ENCODE results near the gene CMYA5. TPM values are rescaled to one million over a fixed set of nuclear protein-coding genes. Genes with fewer than 3 reads are reported as not detected.
"Not testable (repeated sequence)": the region's sequence is repeated elsewhere in the genome, so short reads cannot be mapped to it uniquely, and the experiment has no call there.

The CMYA5 gene
- total RNA-seq, 2 experiments from 2014 or later, result 0.20 to 0.22 TPM

- Histone ChIP-seq H3K27me3 (ENCODE audit: control insufficient read depth in 1 of 2, insufficient read depth in 2 of 2, low read length in 2 of 2) (peaks cover 0 to 4% of the 10 kb centered on the region in 2 experiments), H3K4me3 (ENCODE audit: low read length) (no peak overlapping the region), H3K27ac (ENCODE audit: low read depth in 1 of 2, low read length in 2 of 2) (no peak overlapping the region), H3K9me3 (ENCODE audit: control insufficient read depth in 1 of 2, insufficient read depth in 1 of 2, low read length in 2 of 2) (no peaks in the 10 kb centered on the region), H3K4me1 (ENCODE audit: insufficient read depth, low read length) (no peaks in the 10 kb centered on the region), H3K36me3 (ENCODE audit: insufficient read depth, low read length) (no peaks in the 10 kb centered on the region)
- H3K9me3 Mint-ChIP-seq, result no peaks in the 10 kb centered on the region
- H3K4me1 Mint-ChIP-seq (ENCODE audit: low read depth), result peaks cover 8% of the 10 kb centered on the region
- ATAC-seq (ENCODE audit: poor library complexity) (no peak), DNase-seq (no peak)
- CTCF ChIA-PET, result no interaction called here
- POLR2A ChIA-PET, result no interaction called here
- no peak overlapping the region for H3K4me3 Mint-ChIP-seq
- TF ChIP-seq CTCF (IDR thresholded peaks at IDR 0.05), result no peak
- H3K27ac Mint-ChIP-seq, result no peak overlapping the region
- H3K36me3 Mint-ChIP-seq (ENCODE audit: low read depth), result no peaks in the 10 kb centered on the region
- H3K27me3 Mint-ChIP-seq, result peaks cover 4% of the 10 kb centered on the region
- intact Hi-C loops (cut with DNase I, micrococcal nuclease), result no loop called here
Observed at GRCh38 chr5:79759436-79759835, 69.8 kb downstream of the CMYA5 start.

GRCh38 chr5:79759848-79760247 is 70.2 kb downstream of the CMYA5 start:
- Histone ChIP-seq H3K4me1 (ENCODE audit: insufficient read depth, low read length) (no peaks in the 10 kb centered on the region), H3K9me3 (ENCODE audit: control insufficient read depth in 1 of 2, insufficient read depth in 1 of 2, low read length in 2 of 2) (no peaks in the 10 kb centered on the region), H3K36me3 (ENCODE audit: insufficient read depth, low read length) (no peaks in the 10 kb centered on the region), H3K27me3 (ENCODE audit: control insufficient read depth in 1 of 2, insufficient read depth in 2 of 2, low read length in 2 of 2) (peaks cover 0 to 4% of the 10 kb centered on the region in 2 experiments), H3K4me3 (ENCODE audit: low read length) (no peak overlapping the region), H3K27ac (ENCODE audit: low read depth in 1 of 2, low read length in 2 of 2) (no peak overlapping the region)
- no peak for DNase-seq
- intact Hi-C loops (cut with DNase I, micrococcal nuclease), result no loop called here
- ChIA-PET POLR2A (no interaction called here), CTCF (interaction anchor here (0.6 kb wide), 1 partner anchor 77 kb away, joined by 3 read pairs; no protein-coding TSS in a partner anchor)
- H3K4me1 Mint-ChIP-seq (ENCODE audit: low read depth), result peaks cover 8% of the 10 kb centered on the region
- H3K9me3 Mint-ChIP-seq, result no peaks in the 10 kb centered on the region
- ATAC-seq (ENCODE audit: poor library complexity), result no peak
- no peaks in the 10 kb centered on the region for H3K36me3 Mint-ChIP-seq (ENCODE audit: low read depth)
- peaks cover 4% of the 10 kb centered on the region for H3K27me3 Mint-ChIP-seq
- no peak overlapping the region for H3K27ac Mint-ChIP-seq
- no peak for TF ChIP-seq CTCF (IDR thresholded peaks at IDR 0.05)
- no peak overlapping the region for H3K4me3 Mint-ChIP-seq

GRCh38 chr5:79762929-79763328 is 73.3 kb downstream of the CMYA5 start:
- ChIA-PET POLR2A (no interaction called here), CTCF (no interaction called here)
- Mint-ChIP-seq H3K36me3 (ENCODE audit: low read depth) (no peaks in the 10 kb centered on the region), H3K4me3 (no peak overlapping the region), H3K27me3 (no peaks in the 10 kb centered on the region), H3K4me1 (ENCODE audit: low read depth) (no peaks in the 10 kb centered on the region), H3K27ac (no peak overlapping the region), H3K9me3 (peaks cover 6% of the 10 kb centered on the region)
- Histone ChIP-seq H3K4me3 (ENCODE audit: low read length) (no peak overlapping the region), H3K9me3 (ENCODE audit: control insufficient read depth in 1 of 2, insufficient read depth in 1 of 2, low read length in 2 of 2) (no peaks in the 10 kb centered on the region), H3K36me3 (ENCODE audit: insufficient read depth, low read length) (no peaks in the 10 kb centered on the region), H3K27ac (ENCODE audit: low read depth in 1 of 2, low read length in 2 of 2) (no peak overlapping the region), H3K27me3 (ENCODE audit: control insufficient read depth in 1 of 2, insufficient read depth in 2 of 2, low read length in 2 of 2) (no peaks in the 10 kb centered on the region), H3K4me1 (ENCODE audit: insufficient read depth, low read length) (no peaks in the 10 kb centered on the region)
- intact Hi-C loops (cut with DNase I, micrococcal nuclease), result no loop called here
- TF ChIP-seq CTCF (IDR thresholded peaks at IDR 0.05), result no peak
- DNase-seq, result no peak
- no peak for ATAC-seq (ENCODE audit: poor library complexity)

GRCh38 chr5:79764147-79764546 is 74.5 kb downstream of the CMYA5 start:
- peaks cover 10% of the 10 kb centered on the region for H3K9me3 Mint-ChIP-seq
- H3K4me1 ChIP-seq (ENCODE audit: insufficient read depth, low read length); POLR2A ChIA-PET; H3K4me1 Mint-ChIP-seq (ENCODE audit: low read depth); ATAC-seq (ENCODE audit: poor library complexity); H3K4me3 Mint-ChIP-seq; intact Hi-C loops (cut with DNase I, micrococcal nuclease); CTCF ChIA-PET; H3K27ac Mint-ChIP-seq; H3K4me3 ChIP-seq (ENCODE audit: low read length); H3K36me3 ChIP-seq (ENCODE audit: insufficient read depth, low read length); H3K36me3 Mint-ChIP-seq (ENCODE audit: low read depth); H3K9me3 ChIP-seq (ENCODE audit: control insufficient read depth in 1 of 2, insufficient read depth in 1 of 2, low read length in 2 of 2); H3K27ac ChIP-seq (ENCODE audit: low read depth in 1 of 2, low read length in 2 of 2); DNase-seq; H3K27me3 Mint-ChIP-seq; H3K27me3 ChIP-seq (ENCODE audit: control insufficient read depth in 1 of 2, insufficient read depth in 2 of 2, low read length in 2 of 2): not testable (repeated sequence)
